ENCODE measurements around the gene DIAPH2.

DNA sequence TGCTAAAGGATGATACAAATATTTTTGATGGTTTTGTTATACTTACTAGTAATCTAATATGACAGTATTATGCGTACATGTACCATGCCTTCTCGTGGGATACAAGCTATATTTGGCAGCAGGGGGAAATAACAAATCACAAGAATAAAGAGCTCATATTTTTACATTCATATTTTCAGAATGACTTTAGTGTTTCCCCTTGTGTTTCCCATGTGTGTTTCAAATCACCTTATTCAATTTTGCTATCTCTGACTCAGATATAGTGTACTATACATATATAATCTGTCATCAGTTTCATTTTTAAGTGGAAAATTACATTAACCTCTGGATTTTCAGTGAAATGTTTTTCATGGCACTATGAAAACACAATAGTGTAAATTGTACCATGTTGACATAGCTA is 345.8 kb downstream of the DIAPH2 start:
- TF ChIP-seq, protein P1, sequence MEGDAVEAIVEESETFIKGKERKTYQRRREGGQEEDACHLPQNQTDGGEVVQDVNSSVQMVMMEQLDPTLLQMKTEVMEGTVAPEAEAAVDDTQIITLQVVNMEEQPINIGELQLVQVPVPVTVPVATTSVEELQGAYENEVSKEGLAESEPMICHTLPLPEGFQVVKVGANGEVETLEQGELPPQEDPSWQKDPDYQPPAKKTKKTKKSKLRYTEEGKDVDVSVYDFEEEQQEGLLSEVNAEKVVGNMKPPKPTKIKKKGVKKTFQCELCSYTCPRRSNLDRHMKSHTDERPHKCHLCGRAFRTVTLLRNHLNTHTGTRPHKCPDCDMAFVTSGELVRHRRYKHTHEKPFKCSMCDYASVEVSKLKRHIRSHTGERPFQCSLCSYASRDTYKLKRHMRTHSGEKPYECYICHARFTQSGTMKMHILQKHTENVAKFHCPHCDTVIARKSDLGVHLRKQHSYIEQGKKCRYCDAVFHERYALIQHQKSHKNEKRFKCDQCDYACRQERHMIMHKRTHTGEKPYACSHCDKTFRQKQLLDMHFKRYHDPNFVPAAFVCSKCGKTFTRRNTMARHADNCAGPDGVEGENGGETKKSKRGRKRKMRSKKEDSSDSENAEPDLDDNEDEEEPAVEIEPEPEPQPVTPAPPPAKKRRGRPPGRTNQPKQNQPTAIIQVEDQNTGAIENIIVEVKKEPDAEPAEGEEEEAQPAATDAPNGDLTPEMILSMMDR (IDR thresholded peaks at IDR 0.05), result no peak
- no peak for TF ChIP-seq POLR2A (IDR thresholded peaks at IDR 0.05)
- no peak for TF ChIP-seq EP300 (IDR thresholded peaks at IDR 0.05)
